HCT116 (cell line): ENCODE measurements around the gene TMEM50B. TPM values are rescaled to one million over a fixed set of nuclear protein-coding genes. Genes with fewer than 3 reads are reported as not detected.

Experiments
- ATAC-seq: fragments of 200-7000 bp; cut with Tn5 transposase; 2 replicates; pipeline ENCODE4 v1.9.1; 2020; ENCODE audit warnings: mild to moderate bottlenecking, moderate library complexity
- BruUV-seq: library from RNA; stranded (reverse); fragments of 400-500 nt; replicated peaks from 2 replicates; lab custom pipeline; 2021; lab: Mats Ljungman, UMichigan
- CTCF ChIA-PET: fragments of 300-600 bp; sonication (Branson Sonifier 250); formaldehyde crosslinking; loops from one replicate; lab custom pipeline; 2021; ENCODE audit warnings: antibody characterized with exemption; lab: Charles Lee
- POLR2A ChIA-PET: fragments of 300-600, 350-600 bp; sonication (Branson Sonifier 250); formaldehyde crosslinking; loops from one replicate; lab custom pipeline; 2021; ENCODE audit warnings: antibody characterized with exemption; lab: Charles Lee
- RAD21 ChIA-PET, 2 experiments: fragments of 300-600 bp; sonication (Branson Sonifier 250); formaldehyde crosslinking; loops; one replicate each; lab custom pipeline; 2023; ENCODE audit warnings: low total read pairs in 2 of 2; ENCODE audit not compliant: uncharacterized antibody in 2 of 2, unreplicated experiment in 2 of 2, low non-redundant PET in 1 of 2; lab: Charles Lee
- DNase-seq: peaks from one replicate; pipeline ENCODE4 v3.0.0-alpha.2; 2010; ENCODE audit warnings: low read depth, low spot score
- H2AFZ ChIP-seq: fragments of 200-600 bp; shearing (Covaris generic), sonication (generic); 2 replicates; pipeline ENCODE4 v1.6.1; 2017; ENCODE audit warnings: low read depth, mixed run types, mixed read lengths, antibody characterized with exemption, low read length; ENCODE audit not compliant: poor library complexity, severe bottlenecking
- H3K27ac ChIP-seq: 2 replicates; pipeline ENCODE4 v1.5.1; 2012; ENCODE audit warnings: low read depth, low read length
- H3K27me3 ChIP-seq: fragments of 200-600 bp; sonication (generic); 2 replicates; pipeline ENCODE4 v1.6.1; 2016; ENCODE audit warnings: mixed run types, low read length, mixed read lengths; ENCODE audit not compliant: insufficient read depth
- H3K36me3 ChIP-seq, 2 experiments: fragments of 200-500 bp in 1 of 2; fragments of 200-600 bp in 1 of 2; sonication (Bioruptor generic) in 1 of 2; sonication (generic) in 1 of 2; 2 replicates each; pipeline versions ENCODE4 v1.5.1 to v1.6.1; 2014 to 2016; ENCODE audit warnings: low read length in 2 of 2, inconsistent platforms in 1 of 2, mixed read lengths in 1 of 2, mixed run types in 1 of 2; ENCODE audit not compliant: insufficient read depth in 2 of 2, control insufficient read depth in 1 of 2
- H3K4me1 ChIP-seq, 2 experiments: fragments of 200-600 bp in 1 of 2; sonication (generic) in 1 of 2; 2 replicates each; pipeline versions ENCODE4 v1.5.1 to v1.6.1; 2012 to 2017; ENCODE audit warnings: low read length in 2 of 2, inconsistent platforms in 1 of 2, mild to moderate bottlenecking in 1 of 2, mixed read lengths in 1 of 2, mixed run types in 1 of 2, moderate library complexity in 1 of 2; ENCODE audit not compliant: insufficient read depth in 2 of 2, control insufficient read depth in 1 of 2
- H3K4me2 ChIP-seq: fragments of 200-600 bp; sonication (generic); 2 replicates; pipeline ENCODE4 v1.6.1; 2017; ENCODE audit warnings: mixed run types, low read length, mixed read lengths
- H3K4me3 ChIP-seq, 2 experiments: fragments of 200-600 bp in 1 of 2; sonication (generic) in 1 of 2; replicated peaks in 1 of 2; 2 replicates each; pipeline ENCODE4 v1.5.1; 2011 to 2016; ENCODE audit warnings: low read length in 2 of 2, control low read depth in 1 of 2, low read depth in 1 of 2, mild to moderate bottlenecking in 1 of 2, mixed read lengths in 1 of 2, mixed run types in 1 of 2
- H3K79me2 ChIP-seq: fragments of 200-600 bp; sonication (generic); 2 replicates; pipeline ENCODE4 v1.6.1; 2017; ENCODE audit warnings: mild to moderate bottlenecking, mixed run types, low read length, moderate library complexity, mixed read lengths; ENCODE audit not compliant: insufficient read depth
- H3K9ac ChIP-seq: fragments of 200-600 bp; sonication (generic); 2 replicates; pipeline ENCODE4 v1.6.1; 2016; ENCODE audit warnings: low read length, mixed read lengths
- H3K9me2 ChIP-seq: fragments of 200-600 bp; sonication (generic), shearing (Covaris generic); 2 replicates; pipeline ENCODE4 v1.6.1; 2017; ENCODE audit warnings: mixed run types, mild to moderate bottlenecking, moderate library complexity; ENCODE audit not compliant: insufficient read depth
- H3K9me3 ChIP-seq, 2 experiments: fragments of 200-500 bp in 1 of 2; fragments of 200-600 bp in 1 of 2; sonication (Bioruptor generic) in 1 of 2; sonication (generic) in 1 of 2; 2 replicates each; pipeline ENCODE4 v1.6.1; 2014 to 2017; ENCODE audit warnings: low read length in 2 of 2, mixed read lengths in 2 of 2, inconsistent platforms in 1 of 2, low read depth in 1 of 2, mild to moderate bottlenecking in 1 of 2, mixed run types in 1 of 2, moderate library complexity in 1 of 2; ENCODE audit not compliant: control insufficient read depth in 1 of 2, insufficient read depth in 1 of 2
- H4K20me1 ChIP-seq: fragments of 200-600 bp; sonication (generic), shearing (Covaris generic); 2 replicates; pipeline ENCODE4 v1.6.1; 2017; ENCODE audit warnings: mixed run types, mild to moderate bottlenecking, moderate library complexity; ENCODE audit not compliant: insufficient read depth
- CBX3 ChIP-seq: IDR thresholded peaks from 2 replicates; pipeline ENCODE4 v1.6.1; 2012; ENCODE audit warnings: low read depth
- EGR1 ChIP-seq: IDR thresholded peaks from 2 replicates; pipeline ENCODE4 v1.6.1; 2012; ENCODE audit warnings: low read depth
- JUND ChIP-seq: IDR thresholded peaks from 2 replicates; pipeline ENCODE4 v1.6.1; 2012
- POLR2A ChIP-seq: IDR thresholded peaks from 2 replicates; pipeline ENCODE4 v1.7.0; 2011; ENCODE audit warnings: borderline replicate concordance; ENCODE audit not compliant: insufficient read depth, insufficient read length; ENCODE audit errors: extremely low read depth
- POLR2AphosphoS5 ChIP-seq: IDR thresholded peaks from 2 replicates; pipeline ENCODE4 v1.6.1; 2011; ENCODE audit warnings: mild to moderate bottlenecking, low read depth, low read length, moderate library complexity
- RAD21 ChIP-seq: IDR thresholded peaks from 2 replicates; pipeline ENCODE4 v1.6.1; 2012; ENCODE audit warnings: low read depth, mild to moderate bottlenecking
- SIN3A ChIP-seq: IDR thresholded peaks from 2 replicates; pipeline ENCODE4 v1.6.1; 2012; ENCODE audit warnings: low read depth
- SP1 ChIP-seq: IDR thresholded peaks from 2 replicates; pipeline ENCODE4 v1.6.1; 2012; ENCODE audit warnings: low read depth
- ZNF274 ChIP-seq: fragments of 200-500 bp; sonication (Bioruptor generic); IDR thresholded peaks from 2 replicates; pipeline ENCODE4 v1.6.1; 2014; ENCODE audit warnings: mild to moderate bottlenecking, low read depth, low read length, inconsistent platforms
- intact Hi-C: fragments of 100-400 bp; cut with micrococcal nuclease; formaldehyde crosslinking; loops from 2 replicates; pipeline ENCODE4 v1.10.0; 2022
- total RNA-seq: library from RNA; stranded (reverse); gene quantifications from one replicate; pipeline ENCODE4 v1.2.1, GENCODE V29; 2021; ENCODE audit not compliant: unreplicated experiment
- TF ChIP-seq, protein P1 (sequence below): IDR thresholded peaks from 2 replicates; pipeline ENCODE4 v1.6.1; 2011; ENCODE audit warnings: mild to moderate bottlenecking, low read length, moderate library complexity; ENCODE audit not compliant: insufficient replicate concordance; ENCODE audit errors: extremely low read depth

TMEM50B gene
- total RNA-seq, 1 experiment from 2014 or later, result 18.8 TPM

DNA sequence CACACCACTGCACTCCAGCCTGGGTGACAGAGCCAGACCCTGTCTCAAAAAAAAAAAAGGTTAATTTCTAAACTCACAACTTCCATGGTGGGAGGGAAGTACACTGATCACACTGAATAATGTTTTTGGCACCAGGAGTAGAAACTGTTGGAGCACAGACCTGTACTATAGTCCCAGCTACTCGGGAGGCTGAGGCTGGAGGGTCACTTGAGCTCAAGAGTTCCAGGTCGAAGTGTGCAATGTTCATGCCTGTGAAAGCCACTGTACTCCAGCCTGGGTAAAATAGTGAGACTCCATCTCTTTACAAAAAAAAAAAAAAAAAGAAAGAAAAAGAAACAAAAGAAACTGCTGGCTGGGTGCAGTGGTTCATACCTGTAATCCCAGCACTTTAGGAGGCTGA, 35.3 kb downstream of the TMEM50B start:
- POLR2A ChIA-PET, result interaction anchor here (0.9 kb wide), 2 partner anchors 163 to 245 kb away, joined by 3 read pairs; no protein-coding TSS in a partner anchor

More for the DNA sequence above, 35.3 kb downstream of the TMEM50B start:
- no TSS peak for BruUV-seq
- Histone ChIP-seq H3K36me3 (no peaks in the 10 kb centered on the region; a peak in 1 of 4 replicates), H3K27ac (no peak overlapping the region), H3K4me1 (peaks cover 3 to 5% of the 10 kb centered on the region in 2 experiments; a peak in 2 of 4 replicates), H4K20me1 (no peaks in the 10 kb centered on the region), H3K4me3 (no peak overlapping the region), H3K9ac (no peak overlapping the region), H3K9me2 (no peaks in the 10 kb centered on the region), H3K79me2 (no peaks in the 10 kb centered on the region), H3K9me3 (no peaks in the 10 kb centered on the region), H3K27me3 (no peaks in the 10 kb centered on the region), H2AFZ (no peak overlapping the region), H3K4me2 (no peak overlapping the region)
- DNase-seq (no peak), ATAC-seq (no peak)
- CTCF ChIA-PET, result interaction anchor here (0.8 to 4.4 kb wide), 10 partner anchors 10 to 318 kb away, joined by 3 to 66 read pairs (median 6); partner anchors contain the start of genes IFNAR1 and TMEM50B
- RAD21 ChIA-PET, result interaction anchor here (0.6 to 1.4 kb wide), 5 partner anchors 64 to 246 kb away, joined by 3 to 8 read pairs (median 4); partner anchors contain the start of gene IFNAR1 (in 1 of the 2)
- TF ChIP-seq JUND (no peak), POLR2A (no peak), SIN3A (no peak), EGR1 (no peak), RAD21 (no peak), CBX3 (no peak), POLR2AphosphoS5 (no peak), ZNF274 (no peak), SP1 (no peak)
- TF ChIP-seq, protein P1, sequence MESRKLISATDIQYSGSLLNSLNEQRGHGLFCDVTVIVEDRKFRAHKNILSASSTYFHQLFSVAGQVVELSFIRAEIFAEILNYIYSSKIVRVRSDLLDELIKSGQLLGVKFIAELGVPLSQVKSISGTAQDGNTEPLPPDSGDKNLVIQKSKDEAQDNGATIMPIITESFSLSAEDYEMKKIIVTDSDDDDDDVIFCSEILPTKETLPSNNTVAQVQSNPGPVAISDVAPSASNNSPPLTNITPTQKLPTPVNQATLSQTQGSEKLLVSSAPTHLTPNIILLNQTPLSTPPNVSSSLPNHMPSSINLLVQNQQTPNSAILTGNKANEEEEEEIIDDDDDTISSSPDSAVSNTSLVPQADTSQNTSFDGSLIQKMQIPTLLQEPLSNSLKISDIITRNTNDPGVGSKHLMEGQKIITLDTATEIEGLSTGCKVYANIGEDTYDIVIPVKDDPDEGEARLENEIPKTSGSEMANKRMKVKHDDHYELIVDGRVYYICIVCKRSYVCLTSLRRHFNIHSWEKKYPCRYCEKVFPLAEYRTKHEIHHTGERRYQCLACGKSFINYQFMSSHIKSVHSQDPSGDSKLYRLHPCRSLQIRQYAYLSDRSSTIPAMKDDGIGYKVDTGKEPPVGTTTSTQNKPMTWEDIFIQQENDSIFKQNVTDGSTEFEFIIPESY, result no peak
- intact Hi-C loops, result loop anchor here (2.0 to 10.0 kb wide), 2 partner anchors 84 to 500 kb away; no protein-coding TSS in a partner anchor
